ENCODE data around the gene RANBP1.

RANBP1 gene

GRCh38 chr22:20084547-20085413 lies 31.1 kb upstream of the RANBP1 start:
- DNase-seq (ENCODE audit: extremely low read depth, low read depth): no peak
- no peak overlapping the region for H3K4me3 ChIP-seq (replicated peaks; ENCODE audit: low read depth, low read length)
- TF ChIP-seq CTCF (IDR thresholded peaks at IDR 0.05; ENCODE audit: low read depth, low read length, missing control alignments): peak; percentile 38

- no peak overlapping the region for H3K4me3 ChIP-seq (replicated peaks; ENCODE audit: low read depth, low read length)
- TF ChIP-seq CTCF (IDR thresholded peaks at IDR 0.05; ENCODE audit: low read depth, low read length, missing control alignments): no peak
- DNase-seq (ENCODE audit: extremely low read depth, low read depth): no peak
Measured at GRCh38 chr22:20085651-20086050, 30.3 kb upstream of the RANBP1 start.

DNA sequence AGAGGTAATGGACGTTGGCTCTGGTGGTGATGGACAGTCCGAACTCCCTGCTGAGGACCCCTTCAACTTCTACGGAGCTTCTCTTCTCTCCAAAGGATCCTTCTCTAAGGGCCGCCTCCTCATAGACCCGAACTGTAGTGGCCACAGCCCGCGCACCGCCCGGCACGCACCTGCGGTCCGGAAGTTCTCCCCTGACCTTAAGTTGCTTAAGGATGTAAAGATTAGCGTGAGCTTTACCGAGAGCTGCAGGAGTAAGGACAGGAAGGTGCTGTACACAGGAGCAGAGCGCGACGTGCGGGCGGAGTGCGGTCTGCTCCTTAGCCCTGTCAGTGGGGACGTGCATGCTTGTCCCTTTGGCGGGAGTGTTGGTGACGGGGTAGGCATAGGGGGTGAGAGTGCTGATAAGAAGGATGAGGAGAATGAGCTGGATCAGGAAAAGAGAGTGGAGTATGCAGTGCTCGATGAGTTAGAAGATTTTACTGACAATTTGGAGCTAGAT lies 29.8 kb upstream of the RANBP1 start:
- no peak for TF ChIP-seq CTCF (IDR thresholded peaks at IDR 0.05; ENCODE audit: low read depth, low read length, missing control alignments)

GRCh38 chr22:20086763-20087162 lies 29.1 kb upstream of the RANBP1 start:
- TF ChIP-seq CTCF (IDR thresholded peaks at IDR 0.05; ENCODE audit: low read depth, low read length, missing control alignments): no peak
- DNase-seq (ENCODE audit: extremely low read depth, low read depth): no peak

More for the DNA sequence above, 29.8 kb upstream of the RANBP1 start:
- H3K4me3 ChIP-seq (replicated peaks; ENCODE audit: low read depth, low read length): no peak overlapping the region
- no peak for DNase-seq (ENCODE audit: extremely low read depth, low read depth)

DNA sequence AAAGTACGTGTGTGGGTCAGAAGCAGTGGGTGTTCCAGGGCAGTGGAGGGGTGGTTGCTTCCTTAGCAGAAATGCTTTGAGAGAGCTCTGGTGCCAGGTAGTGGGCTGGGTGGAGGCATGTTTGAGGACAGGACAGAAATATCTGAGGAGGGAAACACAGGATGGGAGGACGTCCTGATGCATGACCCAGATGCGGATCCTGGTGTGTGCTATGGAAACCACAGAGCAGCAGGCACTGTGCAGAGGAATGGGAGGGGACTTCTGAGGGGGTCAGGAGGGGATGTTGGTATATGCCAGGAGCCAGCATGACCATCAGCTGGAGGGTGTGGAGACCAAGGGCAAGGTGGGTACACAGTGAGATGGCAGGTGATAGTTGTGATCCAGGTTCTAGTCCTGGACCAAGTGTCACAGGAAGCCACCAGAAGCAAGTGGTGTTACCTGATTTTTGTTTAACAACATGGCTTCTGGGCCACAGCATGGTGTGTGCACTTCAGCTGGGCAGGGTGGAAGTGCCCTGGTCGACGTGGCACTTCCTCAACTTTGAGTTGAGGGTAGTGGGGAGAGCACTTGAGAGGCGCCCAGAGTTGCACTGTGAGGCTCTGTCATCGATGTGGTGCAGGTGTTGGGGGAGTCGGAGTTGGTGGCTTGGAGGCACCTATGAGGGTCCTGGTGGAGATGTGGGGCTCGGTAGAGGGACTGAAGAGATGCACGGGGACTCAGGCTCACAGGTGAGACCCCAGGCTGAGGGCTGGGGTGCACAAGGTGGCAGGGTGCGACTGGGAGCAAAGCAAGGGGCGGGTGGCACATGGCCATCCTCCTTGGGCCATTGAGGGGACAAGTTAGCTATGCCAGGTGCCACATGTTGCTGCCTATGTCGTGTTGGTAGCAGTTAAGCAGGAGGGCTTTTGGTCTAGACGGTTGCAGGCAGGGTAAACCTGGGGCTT lies 28.3 kb upstream of the RANBP1 start:
- no peak for TF ChIP-seq CTCF (IDR thresholded peaks at IDR 0.05; ENCODE audit: low read depth, low read length, missing control alignments)
- no peak overlapping the region for H3K4me3 ChIP-seq (replicated peaks; ENCODE audit: low read depth, low read length)
- no peak for DNase-seq (ENCODE audit: extremely low read depth, low read depth)

More at GRCh38 chr22:20086763-20087162, 29.1 kb upstream of the RANBP1 start:
- H3K4me3 ChIP-seq (replicated peaks; ENCODE audit: low read depth, low read length): no peak overlapping the region

- no peak for TF ChIP-seq CTCF (IDR thresholded peaks at IDR 0.05; ENCODE audit: low read depth, low read length, missing control alignments)
- no peak overlapping the region for H3K4me3 ChIP-seq (replicated peaks; ENCODE audit: low read depth, low read length)
Measured at GRCh38 chr22:20088263-20088648, 27.6 kb upstream of the RANBP1 start.

More at GRCh38 chr22:20088263-20088648, 27.6 kb upstream of the RANBP1 start:
- no peak for DNase-seq (ENCODE audit: extremely low read depth, low read depth)
